ENCODE results near the gene MEGF11. TPM values are rescaled to one million over a fixed set of nuclear protein-coding genes. Genes with fewer than 3 reads are reported as not detected.

MEGF11 gene
- total RNA-seq, 3 donors from 2014 or later (not counting 1 experiment from before 2014, with no cell fraction given) = not detected

GRCh38 chr15:66016199-66016598 lies 237.4 kb downstream of the MEGF11 start:
- H3K4me1 Mint-ChIP-seq = no peaks in the 10 kb centered on the region
- no peak overlapping the region for H3K27ac Mint-ChIP-seq
- H3K27ac ChIP-seq (ENCODE audit: low read length) = no peak overlapping the region
- 79% methylated on average over 4 of the region's 5 CpGs for WGBS (ENCODE audit: insufficient coverage)
- no peaks in the 10 kb centered on the region for H3K36me3 Mint-ChIP-seq
- no peaks in the 10 kb centered on the region for H3K27me3 ChIP-seq (ENCODE audit: control insufficient read depth, insufficient read depth, low read length)
- H3K36me3 ChIP-seq (ENCODE audit: control insufficient read depth, insufficient read depth, low read length) = no peaks in the 10 kb centered on the region
- ATAC-seq = no peak
- no peaks in the 10 kb centered on the region for H3K4me1 ChIP-seq (ENCODE audit: control insufficient read depth, insufficient read depth, low read length)
- TF ChIP-seq, protein P1, sequence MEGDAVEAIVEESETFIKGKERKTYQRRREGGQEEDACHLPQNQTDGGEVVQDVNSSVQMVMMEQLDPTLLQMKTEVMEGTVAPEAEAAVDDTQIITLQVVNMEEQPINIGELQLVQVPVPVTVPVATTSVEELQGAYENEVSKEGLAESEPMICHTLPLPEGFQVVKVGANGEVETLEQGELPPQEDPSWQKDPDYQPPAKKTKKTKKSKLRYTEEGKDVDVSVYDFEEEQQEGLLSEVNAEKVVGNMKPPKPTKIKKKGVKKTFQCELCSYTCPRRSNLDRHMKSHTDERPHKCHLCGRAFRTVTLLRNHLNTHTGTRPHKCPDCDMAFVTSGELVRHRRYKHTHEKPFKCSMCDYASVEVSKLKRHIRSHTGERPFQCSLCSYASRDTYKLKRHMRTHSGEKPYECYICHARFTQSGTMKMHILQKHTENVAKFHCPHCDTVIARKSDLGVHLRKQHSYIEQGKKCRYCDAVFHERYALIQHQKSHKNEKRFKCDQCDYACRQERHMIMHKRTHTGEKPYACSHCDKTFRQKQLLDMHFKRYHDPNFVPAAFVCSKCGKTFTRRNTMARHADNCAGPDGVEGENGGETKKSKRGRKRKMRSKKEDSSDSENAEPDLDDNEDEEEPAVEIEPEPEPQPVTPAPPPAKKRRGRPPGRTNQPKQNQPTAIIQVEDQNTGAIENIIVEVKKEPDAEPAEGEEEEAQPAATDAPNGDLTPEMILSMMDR (IDR thresholded peaks at IDR 0.05) = no peak
- no peak overlapping the region for H3K4me3 ChIP-seq (ENCODE audit: low read length)
- DNase-seq = no peak
- intact Hi-C loops (cut with micrococcal nuclease) = no loop called here
- no peak overlapping the region for H3K4me3 Mint-ChIP-seq
- peaks cover 10 to 14% of the 10 kb centered on the region in 2 donors for H3K27me3 Mint-ChIP-seq (ENCODE audit: low read depth in 2 of 2)
- no peaks in the 10 kb centered on the region for H3K9me3 ChIP-seq (ENCODE audit: control insufficient read depth, insufficient read depth, low read length)
- no peaks in the 10 kb centered on the region for H3K9me3 Mint-ChIP-seq

- no peaks in the 10 kb centered on the region for H3K9me3 Mint-ChIP-seq
- intact Hi-C loops (cut with micrococcal nuclease) = no loop called here
- H3K4me1 ChIP-seq (ENCODE audit: control insufficient read depth, insufficient read depth, low read length) = no peaks in the 10 kb centered on the region
- DNase-seq (no peak), ATAC-seq (no peak)
- TF ChIP-seq, protein P1 (IDR thresholded peaks at IDR 0.05) = no peak
- no peak overlapping the region for H3K27ac ChIP-seq (ENCODE audit: low read length)
- H3K27me3 ChIP-seq (ENCODE audit: control insufficient read depth, insufficient read depth, low read length) = no peaks in the 10 kb centered on the region
- H3K36me3 ChIP-seq (ENCODE audit: control insufficient read depth, insufficient read depth, low read length) = no peaks in the 10 kb centered on the region
- peaks cover 8 to 14% of the 10 kb centered on the region in 2 donors for H3K27me3 Mint-ChIP-seq (ENCODE audit: low read depth in 2 of 2)
- 56% methylated on average over 8 of the region's 8 CpGs for WGBS (ENCODE audit: insufficient coverage)
- no peak overlapping the region for H3K4me3 ChIP-seq (ENCODE audit: low read length)
- H3K9me3 ChIP-seq (ENCODE audit: control insufficient read depth, insufficient read depth, low read length) = no peaks in the 10 kb centered on the region
- no peak overlapping the region for H3K27ac Mint-ChIP-seq
- H3K4me3 Mint-ChIP-seq = no peak overlapping the region
- no peaks in the 10 kb centered on the region for H3K36me3 Mint-ChIP-seq
- no peaks in the 10 kb centered on the region for H3K4me1 Mint-ChIP-seq
These were observed 238.8 kb downstream of the MEGF11 start for GRCh38 chr15:66014635-66015182.

DNA sequence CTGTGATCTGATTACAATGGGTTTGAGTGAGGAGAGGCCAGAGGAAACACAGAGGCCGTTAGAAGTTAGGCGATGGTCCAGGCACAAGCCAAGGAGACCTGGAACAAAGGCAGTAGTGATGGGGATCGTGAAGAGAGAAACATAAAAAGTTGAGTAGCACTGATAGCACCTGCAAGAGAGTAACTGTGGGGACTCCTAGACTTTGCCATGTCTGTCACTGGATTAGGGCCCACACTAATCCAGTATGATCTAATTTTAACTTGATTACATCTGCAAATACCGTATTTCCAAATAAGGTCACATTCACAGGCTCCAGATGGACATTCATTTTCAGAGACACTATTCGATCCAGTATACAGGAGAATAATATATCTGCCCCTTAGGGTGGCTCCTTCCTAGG lies 239.5 kb downstream of the MEGF11 start:
- H3K4me3 Mint-ChIP-seq = no peak overlapping the region
- no peaks in the 10 kb centered on the region for H3K9me3 Mint-ChIP-seq
- Histone ChIP-seq H3K27me3 (ENCODE audit: control insufficient read depth, insufficient read depth, low read length) (no peaks in the 10 kb centered on the region), H3K4me1 (ENCODE audit: control insufficient read depth, insufficient read depth, low read length) (no peaks in the 10 kb centered on the region), H3K4me3 (ENCODE audit: low read length) (no peak overlapping the region), H3K27ac (ENCODE audit: low read length) (no peak overlapping the region), H3K36me3 (ENCODE audit: control insufficient read depth, insufficient read depth, low read length) (no peaks in the 10 kb centered on the region), H3K9me3 (ENCODE audit: control insufficient read depth, insufficient read depth, low read length) (no peaks in the 10 kb centered on the region)
- 62% methylated on average over 5 of the region's 5 CpGs for WGBS (ENCODE audit: insufficient coverage)
- peaks cover 8 to 14% of the 10 kb centered on the region in 2 donors for H3K27me3 Mint-ChIP-seq (ENCODE audit: low read depth in 2 of 2)
- TF ChIP-seq, protein P1 (IDR thresholded peaks at IDR 0.05) = no peak
- H3K36me3 Mint-ChIP-seq = no peaks in the 10 kb centered on the region
- ATAC-seq = no peak
- no peak for DNase-seq
- no peak overlapping the region for H3K27ac Mint-ChIP-seq
- H3K4me1 Mint-ChIP-seq = no peaks in the 10 kb centered on the region
- intact Hi-C loops (cut with micrococcal nuclease) = no loop called here

DNA sequence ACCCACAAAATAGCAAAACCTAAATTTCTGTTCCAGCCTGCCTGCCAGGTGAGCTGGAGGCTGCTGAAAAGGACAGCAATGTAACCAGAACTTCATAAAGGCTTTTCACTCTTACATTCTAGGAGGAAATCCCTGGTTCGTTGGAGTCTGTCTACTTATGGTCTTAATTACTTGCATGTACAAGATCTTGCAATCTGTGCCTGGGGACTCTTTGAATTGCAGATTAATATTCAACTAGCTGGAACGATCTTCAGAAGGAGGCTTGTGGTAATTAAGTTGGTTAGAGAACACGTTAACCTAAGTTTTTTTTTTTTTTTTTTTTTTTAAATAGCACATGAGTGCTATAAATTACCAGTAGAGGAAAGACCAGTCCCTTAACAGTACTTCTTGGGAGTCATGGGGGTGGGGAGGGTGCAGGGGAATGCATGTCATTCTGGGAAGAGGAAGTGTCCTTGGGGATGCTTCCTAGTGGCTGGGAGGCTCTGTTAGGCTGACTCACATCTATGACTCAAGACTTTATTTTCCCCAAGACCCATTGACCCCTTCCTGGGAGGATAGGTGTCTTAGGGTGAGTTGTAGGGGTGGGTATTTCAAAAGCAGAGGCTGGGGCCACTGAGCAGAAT lies 244.5 kb downstream of the MEGF11 start:
- H3K36me3 Mint-ChIP-seq = no peaks in the 10 kb centered on the region
- Histone ChIP-seq H3K27me3 (ENCODE audit: control insufficient read depth, insufficient read depth, low read length) (no peaks in the 10 kb centered on the region), H3K9me3 (ENCODE audit: control insufficient read depth, insufficient read depth, low read length) (no peaks in the 10 kb centered on the region), H3K36me3 (ENCODE audit: control insufficient read depth, insufficient read depth, low read length) (no peaks in the 10 kb centered on the region), H3K4me3 (ENCODE audit: low read length) (no peak overlapping the region), H3K27ac (ENCODE audit: low read length) (no peak overlapping the region), H3K4me1 (ENCODE audit: control insufficient read depth, insufficient read depth, low read length) (no peaks in the 10 kb centered on the region)
- ATAC-seq (no peak), DNase-seq (no peak)
- WGBS (ENCODE audit: insufficient coverage) = 56% methylated on average over 3 of the region's 3 CpGs
- H3K27ac Mint-ChIP-seq = no peak overlapping the region
- no peaks in the 10 kb centered on the region for H3K4me1 Mint-ChIP-seq
- H3K4me3 Mint-ChIP-seq = no peak overlapping the region
- intact Hi-C loops (cut with micrococcal nuclease) = no loop called here
- TF ChIP-seq, protein P1 (IDR thresholded peaks at IDR 0.05) = no peak
- H3K9me3 Mint-ChIP-seq = no peaks in the 10 kb centered on the region
- peaks cover under 1 to 4% of the 10 kb centered on the region in 2 donors for H3K27me3 Mint-ChIP-seq (ENCODE audit: low read depth in 2 of 2)
